Astrocyte (in vitro differentiated cells and primary cell): ENCODE data around the gene RELN. TPM values are rescaled to one million over a fixed set of nuclear protein-coding genes. Genes with fewer than 3 reads are reported as not detected.
"Not testable (repeated sequence)": the region's sequence is repeated elsewhere in the genome, so short reads cannot be mapped to it uniquely, and the experiment has no call there.

Source experiments
- DNase-seq: peaks from one replicate; pipeline ENCODE4 v3.0.0-alpha.2; 2010; ENCODE audit warnings: low read depth
- FAIRE-seq: peaks from 2 replicates; lab custom pipeline; 2011; peaks lifted over from hg19 to GRCh38; lab: Jason Lieb, UNC
- H2AFZ ChIP-seq: 2 replicates; pipeline ENCODE4 v1.6.0; 2012; ENCODE audit warnings: low read depth, low read length, inconsistent platforms
- H3K27ac ChIP-seq: 2 replicates; pipeline ENCODE4 v1.5.1; 2011; ENCODE audit warnings: low read depth, low read length, inconsistent platforms
- H3K27me3 ChIP-seq: 2 replicates; pipeline ENCODE4 v1.6.0; 2011; ENCODE audit warnings: low read length, inconsistent platforms; ENCODE audit not compliant: insufficient read depth
- H3K36me3 ChIP-seq: 2 replicates; pipeline ENCODE4 v1.5.1; 2011; ENCODE audit warnings: low read length, inconsistent platforms; ENCODE audit not compliant: insufficient read depth
- H3K4me1 ChIP-seq: 2 replicates; pipeline ENCODE4 v1.5.1; 2011; ENCODE audit warnings: low read length, inconsistent platforms; ENCODE audit not compliant: insufficient read depth
- H3K4me2 ChIP-seq: 2 replicates; pipeline ENCODE4 v1.6.0; 2012; ENCODE audit warnings: low read length, inconsistent platforms
- H3K4me3 ChIP-seq: 2 replicates; pipeline ENCODE4 v1.5.1; 2011; ENCODE audit warnings: low read depth, mild to moderate bottlenecking, low read length, inconsistent platforms; ENCODE audit not compliant: insufficient read depth
- H3K79me2 ChIP-seq: 2 replicates; pipeline ENCODE4 v1.6.0; 2012; ENCODE audit warnings: mild to moderate bottlenecking, low read length, inconsistent platforms; ENCODE audit not compliant: insufficient read depth
- H3K9ac ChIP-seq: 2 replicates; pipeline ENCODE4 v1.6.0; 2012; ENCODE audit warnings: mild to moderate bottlenecking, low read length, inconsistent platforms
- H3K9me3 ChIP-seq: 2 replicates; pipeline ENCODE4 v1.5.1; 2012; ENCODE audit warnings: low read depth, mild to moderate bottlenecking, low read length, inconsistent platforms; ENCODE audit not compliant: insufficient read depth
- H4K20me1 ChIP-seq: 2 replicates; pipeline ENCODE4 v1.6.0; 2012; ENCODE audit warnings: low read length, inconsistent platforms; ENCODE audit not compliant: insufficient read depth
- H3K27ac Mint-ChIP-seq: one replicate; pipeline ENCODE4 v1.8.0; 2021; ENCODE audit warnings: mild to moderate bottlenecking, mixed read lengths; ENCODE audit not compliant: unreplicated experiment
- H3K27me3 Mint-ChIP-seq: one replicate; pipeline ENCODE4 v1.8.0; 2021; ENCODE audit warnings: low read depth, mixed read lengths; ENCODE audit not compliant: unreplicated experiment
- H3K36me3 Mint-ChIP-seq: one replicate; pipeline ENCODE4 v1.8.0; 2021; ENCODE audit warnings: low read depth, mixed read lengths; ENCODE audit not compliant: unreplicated experiment
- H3K4me1 Mint-ChIP-seq: one replicate; pipeline ENCODE4 v1.8.0; 2021; ENCODE audit warnings: low read depth, mixed read lengths; ENCODE audit not compliant: unreplicated experiment
- H3K4me3 Mint-ChIP-seq: one replicate; pipeline ENCODE4 v1.8.0; 2021; ENCODE audit warnings: mild to moderate bottlenecking, moderate library complexity, mixed read lengths; ENCODE audit not compliant: unreplicated experiment
- H3K9me3 Mint-ChIP-seq: one replicate; pipeline ENCODE4 v1.8.0; 2021; ENCODE audit warnings: mild to moderate bottlenecking, mixed read lengths; ENCODE audit not compliant: unreplicated experiment
- CTCF ChIP-seq: IDR thresholded peaks from 2 replicates; pipeline ENCODE4 v1.5.1; 2011; ENCODE audit warnings: low read depth, mild to moderate bottlenecking, inconsistent platforms, low read length, moderate library complexity; ENCODE audit not compliant: insufficient read depth
- EZH2 ChIP-seq: IDR thresholded peaks from 2 replicates; pipeline ENCODE4 v1.6.1; 2012; ENCODE audit warnings: mild to moderate bottlenecking, low read length, inconsistent platforms; ENCODE audit not compliant: insufficient read depth
- total RNA-seq: library from RNA; stranded (reverse); gene quantifications from 2 replicates; pipeline ENCODE4 v1.2.1, GENCODE V29; 2021

RELN gene
- total RNA-seq, 1 donor from 2014 or later, result 0.98 TPM

GRCh38 chr7:103784646-103785286, 204.7 kb downstream of the RELN start:
- no peaks in the 10 kb centered on the region for H3K36me3 Mint-ChIP-seq
- Histone ChIP-seq H3K36me3 (no peaks in the 10 kb centered on the region), H3K79me2 (no peaks in the 10 kb centered on the region), H3K4me1 (no peaks in the 10 kb centered on the region), H3K27ac (no peak overlapping the region), H3K27me3 (no peaks in the 10 kb centered on the region), H2AFZ (no peak overlapping the region), H3K4me2 (no peak overlapping the region), H3K9ac (no peak overlapping the region), H3K9me3 (no peaks in the 10 kb centered on the region), H3K4me3 (no peak overlapping the region), H4K20me1 (no peaks in the 10 kb centered on the region)
- H3K4me3 Mint-ChIP-seq, result no peak overlapping the region
- no peaks in the 10 kb centered on the region for H3K4me1 Mint-ChIP-seq
- DNase-seq, result no peak
- no peak overlapping the region for H3K27ac Mint-ChIP-seq
- peaks cover 2% of the 10 kb centered on the region for H3K27me3 Mint-ChIP-seq
- no peak for FAIRE-seq
- TF ChIP-seq CTCF, result no peak
- no peak for TF ChIP-seq EZH2
- H3K9me3 Mint-ChIP-seq, result no peaks in the 10 kb centered on the region

GRCh38 chr7:103781409-103781808, 208.0 kb downstream of the RELN start:
- FAIRE-seq (no peak), DNase-seq (no peak)
- Mint-ChIP-seq H3K36me3 (no peaks in the 10 kb centered on the region), H3K4me3 (no peak overlapping the region), H3K4me1 (no peaks in the 10 kb centered on the region), H3K27me3 (no peaks in the 10 kb centered on the region), H3K27ac (no peak overlapping the region), H3K9me3 (no peaks in the 10 kb centered on the region)
- Histone ChIP-seq H4K20me1 (no peaks in the 10 kb centered on the region), H3K36me3 (no peaks in the 10 kb centered on the region), H3K4me3 (no peak overlapping the region), H3K27ac (no peak overlapping the region), H3K4me2 (no peak overlapping the region), H3K27me3 (no peaks in the 10 kb centered on the region), H3K4me1 (no peaks in the 10 kb centered on the region), H3K79me2 (no peaks in the 10 kb centered on the region), H3K9ac (no peak overlapping the region), H2AFZ (no peak overlapping the region), H3K9me3 (no peaks in the 10 kb centered on the region)
- TF ChIP-seq EZH2, result no peak
- TF ChIP-seq CTCF, result no peak

GRCh38 chr7:103780561-103780960, 208.9 kb downstream of the RELN start:
- not testable (repeated sequence) for FAIRE-seq, H2AFZ ChIP-seq, H3K4me2 ChIP-seq, H3K9me3 ChIP-seq, H3K79me2 ChIP-seq, H3K4me3 ChIP-seq, H3K36me3 ChIP-seq, H3K9ac ChIP-seq, H3K27me3 Mint-ChIP-seq, H4K20me1 ChIP-seq, H3K27ac Mint-ChIP-seq, H3K36me3 Mint-ChIP-seq, H3K4me3 Mint-ChIP-seq, H3K9me3 Mint-ChIP-seq, DNase-seq, H3K4me1 Mint-ChIP-seq, H3K4me1 ChIP-seq, H3K27me3 ChIP-seq, H3K27ac ChIP-seq
